Calu3 (cell line): ENCODE measurements around the gene ZFP36. TPM values are rescaled to one million over a fixed set of nuclear protein-coding genes. Genes with fewer than 3 reads are reported as not detected.

ENCODE experiments used
- BruUV-seq: library from RNA; stranded (reverse); fragments of 400-500 nt; replicated peaks from 2 replicates; lab custom pipeline; 2021; lab: Mats Ljungman, UMichigan
- CTCF ChIA-PET: fragments of 300-600 bp; sonication (Branson Sonifier 250); formaldehyde crosslinking; loops from one replicate; lab custom pipeline; 2022; ENCODE audit warnings: antibody characterized with exemption; lab: Charles Lee
- DNase-seq: peaks from one replicate; pipeline ENCODE4 v3.0.0; 2022
- H3K27ac Mint-ChIP-seq: one replicate; pipeline ENCODE4 v1.8.0; 2022; ENCODE audit warnings: mixed read lengths; ENCODE audit not compliant: unreplicated experiment
- H3K27me3 Mint-ChIP-seq: one replicate; pipeline ENCODE4 v1.8.0; 2022; ENCODE audit warnings: mixed read lengths; ENCODE audit not compliant: unreplicated experiment
- H3K36me3 Mint-ChIP-seq: one replicate; pipeline ENCODE4 v1.8.0; 2022; ENCODE audit warnings: mild to moderate bottlenecking, moderate library complexity, mixed read lengths; ENCODE audit not compliant: insufficient read depth, unreplicated experiment
- H3K4me1 Mint-ChIP-seq: one replicate; pipeline ENCODE4 v1.8.0; 2022; ENCODE audit warnings: mild to moderate bottlenecking, low read depth, mixed read lengths; ENCODE audit not compliant: unreplicated experiment
- H3K4me3 Mint-ChIP-seq: one replicate; pipeline ENCODE4 v1.8.0; 2022; ENCODE audit warnings: mild to moderate bottlenecking, low read depth, moderate library complexity, mixed read lengths; ENCODE audit not compliant: unreplicated experiment
- H3K9me3 Mint-ChIP-seq: one replicate; pipeline ENCODE4 v1.8.0; 2022; ENCODE audit warnings: low read depth, mixed read lengths; ENCODE audit not compliant: unreplicated experiment
- CTCF ChIP-seq: fragments of 200-600 bp; IDR thresholded peaks from one replicate; pipeline ENCODE4 v1.8.0; 2022; ENCODE audit warnings: antibody characterized with exemption; ENCODE audit not compliant: unreplicated experiment
- intact Hi-C: fragments of 100-400 bp; cut with micrococcal nuclease; formaldehyde crosslinking; loops from one replicate; pipeline ENCODE4 v1.10.0; 2022; ENCODE audit not compliant: unreplicated experiment
- total RNA-seq: library from RNA; stranded (reverse); gene quantifications from 2 replicates; pipeline ENCODE4 v1.2.3, GENCODE V29; 2022

The ZFP36 gene
- total RNA-seq, 1 experiment from 2014 or later: 70.8 TPM

DNA sequence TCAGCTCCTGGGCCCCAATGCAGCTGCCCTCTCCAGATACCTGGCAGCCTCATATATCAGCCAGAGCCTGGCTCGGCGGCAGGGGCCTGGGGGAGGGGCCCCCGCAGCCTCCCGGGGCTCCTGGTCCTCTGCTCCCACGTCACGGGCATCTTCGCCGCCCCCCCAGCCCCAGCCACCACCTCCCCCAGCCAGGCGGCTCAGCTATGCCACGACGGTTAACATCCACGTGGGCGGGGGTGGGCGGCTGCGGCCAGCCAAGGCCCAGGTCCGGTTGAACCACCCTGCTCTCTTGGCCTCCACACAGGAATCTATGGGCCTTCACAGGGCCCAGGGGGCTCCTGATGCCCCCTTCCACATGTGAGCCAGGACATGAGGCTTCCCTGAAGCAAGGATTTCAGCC is 18.3 kb downstream of the ZFP36 start:
- H3K27ac Mint-ChIP-seq: no peak overlapping the region

DNA sequence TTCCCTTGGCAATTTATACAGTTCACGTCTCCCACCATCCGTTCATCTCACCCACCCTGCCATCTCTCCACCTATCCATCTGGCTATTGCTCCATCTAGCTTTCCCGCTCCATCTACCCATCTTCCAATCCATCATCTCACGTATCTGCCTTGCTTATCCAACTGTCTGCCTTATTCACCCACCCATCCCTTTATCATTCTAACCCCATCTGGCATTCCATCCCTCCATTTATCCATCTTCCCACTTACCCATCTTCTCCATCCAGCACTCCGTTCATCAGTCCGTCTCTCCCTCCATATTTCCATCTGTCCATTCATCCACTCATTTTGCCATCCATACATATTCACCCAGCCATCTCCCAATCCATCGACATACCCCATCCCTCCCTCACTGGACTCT is 19.1 kb downstream of the ZFP36 start:
- TF ChIP-seq CTCF: no peak
- BruUV-seq: no TSS peak
- Mint-ChIP-seq H3K27ac (peak overlapping the region; percentile 3), H3K9me3 (no peaks in the 10 kb centered on the region), H3K27me3 (no peaks in the 10 kb centered on the region), H3K4me3 (no peak overlapping the region), H3K36me3 (peaks cover 49% of the 10 kb centered on the region), H3K4me1 (peaks cover 7% of the 10 kb centered on the region)
- no peak for DNase-seq
- intact Hi-C loops: no loop called here
- CTCF ChIA-PET: interaction anchor here (1.8 kb wide), 1 partner anchor 11 kb away, joined by 4 read pairs; no protein-coding TSS in a partner anchor

More for the DNA sequence above, 18.3 kb downstream of the ZFP36 start:
- no peaks in the 10 kb centered on the region for H3K27me3 Mint-ChIP-seq
- no TSS peak for BruUV-seq
- intact Hi-C loops: no loop called here
- H3K4me1 Mint-ChIP-seq: no peaks in the 10 kb centered on the region
- H3K36me3 Mint-ChIP-seq: peaks cover 51% of the 10 kb centered on the region
- no peak overlapping the region for H3K4me3 Mint-ChIP-seq
- no peaks in the 10 kb centered on the region for H3K9me3 Mint-ChIP-seq
- TF ChIP-seq CTCF: no peak
- CTCF ChIA-PET: no interaction called here
- DNase-seq: no peak

- no TSS peak for BruUV-seq
- intact Hi-C loops: no loop called here
- TF ChIP-seq CTCF: no peak
- CTCF ChIA-PET: interaction anchor here (1.8 kb wide), 1 partner anchor 12 kb away, joined by 4 read pairs; no protein-coding TSS in a partner anchor
- Mint-ChIP-seq H3K27ac (peak overlapping the region; percentile 3), H3K36me3 (peaks cover 52% of the 10 kb centered on the region), H3K4me3 (no peak overlapping the region), H3K4me1 (peaks cover 9% of the 10 kb centered on the region), H3K27me3 (no peaks in the 10 kb centered on the region), H3K9me3 (no peaks in the 10 kb centered on the region)
- DNase-seq: no peak
These were observed 19.5 kb downstream of the ZFP36 start for GRCh38 chr19:39426170-39426569.

DNA sequence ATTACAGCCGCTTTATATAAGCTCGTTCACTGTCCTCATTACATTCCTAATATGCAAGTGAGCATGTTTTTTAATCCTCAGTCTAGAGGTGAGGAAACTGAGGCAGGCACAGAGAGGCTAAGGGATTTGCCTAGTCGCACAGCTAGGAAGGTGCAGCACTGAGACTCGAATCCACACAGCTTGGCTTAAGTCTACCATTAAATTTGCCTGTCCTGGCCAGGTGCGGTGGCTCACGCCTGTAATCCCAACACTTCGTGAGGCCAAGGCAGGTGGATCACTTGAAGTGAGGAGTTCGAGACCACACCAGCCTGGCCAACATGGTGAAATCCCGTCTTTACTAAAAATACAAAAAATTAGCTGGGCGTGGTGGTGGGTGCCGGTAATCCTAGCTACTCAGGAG is 21.1 kb downstream of the ZFP36 start:
- no TSS peak for BruUV-seq
- CTCF ChIA-PET: interaction anchor here (0.7 kb wide), 2 partner anchors 10 to 1162 kb away, joined by 3 to 4 read pairs; no protein-coding TSS in a partner anchor
- intact Hi-C loops: no loop called here
- Mint-ChIP-seq H3K9me3 (no peaks in the 10 kb centered on the region), H3K4me1 (peaks cover 9% of the 10 kb centered on the region), H3K36me3 (peaks cover 59% of the 10 kb centered on the region), H3K27me3 (no peaks in the 10 kb centered on the region), H3K27ac (no peak overlapping the region), H3K4me3 (no peak overlapping the region)
- DNase-seq: no peak
- TF ChIP-seq CTCF: no peak
